NCI-H2107 treated with DMSO at 0.1 percent for 48 hours (cell line): ENCODE results near the gene ITGAV.

Experiments used
- DNase-seq: peaks from one replicate; lab custom pipeline; 2025; ENCODE audit not compliant: unreplicated experiment; lab: John Stamatoyannopoulos, UW

The ITGAV gene

DNA sequence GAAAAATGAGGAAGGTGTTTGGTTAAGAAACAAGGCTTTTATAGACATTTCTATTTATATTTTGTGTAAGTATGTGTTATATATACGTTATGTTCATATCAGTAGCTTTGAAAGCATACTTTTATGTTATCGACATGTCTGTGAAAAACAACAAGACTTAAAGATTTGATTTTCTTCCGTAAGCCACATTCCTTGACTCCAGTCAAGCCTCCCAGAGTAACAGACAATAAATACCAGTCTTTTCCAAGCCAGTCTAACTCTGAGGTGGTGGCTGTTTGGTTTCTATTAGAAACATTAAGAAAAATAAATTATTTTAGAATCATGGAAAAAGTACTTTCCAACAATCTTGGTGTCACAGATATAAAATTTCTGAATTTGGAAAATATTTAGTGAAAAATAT, 16.3 kb upstream of the ITGAV start:
- no peak for DNase-seq

DNA sequence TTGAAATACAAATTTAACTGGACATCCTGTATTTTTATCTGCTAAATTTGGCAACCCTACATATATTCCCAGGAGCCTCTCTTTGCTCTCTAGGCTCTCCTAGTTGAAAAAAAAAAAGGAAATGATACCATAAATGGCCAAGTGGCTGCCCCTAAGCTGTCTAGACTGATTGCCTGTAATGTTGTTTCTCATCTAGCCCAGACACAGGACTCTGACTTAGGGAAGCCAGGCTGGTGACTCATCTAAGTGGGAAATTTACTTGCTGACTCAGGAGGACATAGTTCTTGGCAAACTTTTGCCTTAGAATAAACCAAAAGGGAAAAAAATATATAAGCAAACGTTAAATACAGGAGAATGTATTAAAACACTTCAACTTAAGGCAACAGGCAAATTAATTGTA, 14.6 kb upstream of the ITGAV start:
- DNase-seq, result no peak

GRCh38 chr2:186575856-186576255, 14.0 kb upstream of the ITGAV start:
- DNase-seq, result no peak

- DNase-seq, result no peak
Measured at GRCh38 chr2:186576614-186577013, 13.2 kb upstream of the ITGAV start.

DNA sequence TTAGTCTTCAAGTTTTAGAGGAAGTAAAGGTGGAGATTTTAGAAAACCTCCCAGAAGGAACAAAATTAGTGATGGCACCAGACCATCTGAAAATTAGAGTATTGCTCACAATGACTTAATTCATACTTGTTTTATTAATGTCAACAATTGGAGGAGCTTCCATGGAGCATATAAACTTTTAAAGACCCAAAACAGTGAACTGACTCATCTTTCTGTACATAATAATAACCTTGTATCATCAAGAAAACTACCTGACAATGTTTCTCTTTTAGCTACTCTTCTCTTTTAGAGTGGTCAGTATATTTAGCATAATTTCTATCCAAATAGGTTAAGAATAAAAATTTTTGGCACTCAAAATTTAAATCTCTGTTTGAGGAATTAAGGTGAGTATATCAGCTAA, 7.2 kb upstream of the ITGAV start:
- DNase-seq, result no peak

GRCh38 chr2:186584053-186584452, 5.8 kb upstream of the ITGAV start:
- DNase-seq, result no peak

- no peak for DNase-seq
Measured at GRCh38 chr2:186588421-186588820, 1.4 kb upstream of the ITGAV start.

DNA sequence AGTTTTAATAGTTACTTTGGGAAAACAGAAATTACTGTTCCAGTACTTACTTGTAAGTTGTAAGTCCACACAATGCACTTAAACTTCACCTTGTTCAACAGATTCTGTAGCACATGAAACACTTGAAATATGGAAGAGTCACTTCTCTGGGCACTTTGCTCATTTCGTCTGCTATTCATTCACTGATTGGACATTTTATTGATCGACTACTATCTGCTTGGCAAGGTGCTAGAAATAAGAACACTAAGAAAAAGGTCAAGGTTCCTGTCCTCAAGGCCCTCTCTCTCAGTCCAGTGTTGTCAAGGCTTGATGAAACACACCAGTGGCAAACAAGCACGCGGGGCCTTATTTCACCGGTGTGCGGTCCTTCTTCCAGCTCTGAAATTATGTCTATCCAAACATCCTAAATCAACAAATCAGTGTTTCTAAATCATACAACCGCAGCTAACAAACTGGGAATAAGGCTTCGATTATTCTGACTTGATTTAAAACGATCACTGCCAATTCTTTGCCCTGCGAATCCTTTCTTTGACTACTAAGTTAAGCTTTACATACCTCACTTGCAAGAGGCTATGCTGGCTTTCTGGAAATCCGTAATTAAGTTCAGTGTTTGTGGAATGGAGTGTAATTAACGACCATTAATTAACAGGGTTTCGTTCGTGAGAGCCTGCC, 780 bp upstream of the ITGAV start:
- DNase-seq, result no peak

- DNase-seq, result no peak
Measured at GRCh38 chr2:186590350-186590758, 498 bp downstream of the ITGAV start.

- DNase-seq, result peak; percentile 23
Measured at GRCh38 chr2:186590759-186591505, 1.1 kb downstream of the ITGAV start.

DNA sequence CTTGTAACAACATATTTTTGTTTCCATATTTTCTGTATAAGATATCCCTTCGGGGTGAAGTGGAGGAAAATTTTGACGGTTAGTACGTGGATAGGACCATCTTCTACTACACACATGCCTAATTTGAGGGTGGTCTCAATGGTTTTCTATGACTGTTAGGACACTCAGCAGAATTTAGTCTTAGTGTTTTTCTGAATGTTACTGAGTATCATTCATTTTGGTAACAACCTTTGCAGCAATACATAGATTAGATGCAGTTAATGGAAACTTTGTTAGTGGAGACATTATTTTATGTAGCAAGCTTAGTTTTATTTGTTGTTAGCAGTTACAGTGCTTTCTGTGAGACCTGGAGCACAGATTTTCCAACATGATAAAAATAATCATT, 1.6 kb downstream of the ITGAV start:
- no peak for DNase-seq

DNA sequence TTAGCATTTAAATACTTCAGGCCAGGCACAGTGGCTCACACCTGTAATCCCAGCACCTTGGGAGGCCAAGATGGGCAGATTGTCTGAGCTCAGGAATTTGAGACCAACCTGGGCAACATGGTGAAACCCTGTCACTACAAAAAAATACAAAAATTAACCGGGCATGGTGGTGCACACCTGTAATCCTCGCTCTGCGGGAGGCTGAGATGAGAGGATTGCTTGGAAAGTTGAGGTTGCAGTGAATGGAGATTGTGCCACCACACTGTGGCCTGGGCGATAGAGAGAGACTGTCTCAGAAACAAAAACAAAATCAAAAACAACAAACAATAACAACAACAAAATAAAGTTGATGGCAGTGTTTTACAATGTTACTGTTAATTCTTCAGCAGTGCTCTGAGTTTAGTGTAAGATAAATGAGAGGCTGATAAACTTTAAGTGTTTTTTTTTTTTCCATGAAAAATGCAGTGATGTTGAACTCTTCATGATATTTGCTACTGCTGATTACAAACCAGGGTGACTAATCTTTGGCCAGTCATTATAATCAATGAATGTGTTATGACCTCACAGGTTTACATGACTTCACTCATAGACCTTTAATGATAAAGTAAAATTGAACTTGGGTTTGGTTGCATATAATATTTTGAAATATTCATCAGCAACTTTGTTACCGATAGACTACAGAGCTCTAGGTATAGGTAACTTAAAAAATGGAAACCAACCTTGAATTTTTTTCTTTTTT, 2.5 kb downstream of the ITGAV start:
- no peak for DNase-seq

DNA sequence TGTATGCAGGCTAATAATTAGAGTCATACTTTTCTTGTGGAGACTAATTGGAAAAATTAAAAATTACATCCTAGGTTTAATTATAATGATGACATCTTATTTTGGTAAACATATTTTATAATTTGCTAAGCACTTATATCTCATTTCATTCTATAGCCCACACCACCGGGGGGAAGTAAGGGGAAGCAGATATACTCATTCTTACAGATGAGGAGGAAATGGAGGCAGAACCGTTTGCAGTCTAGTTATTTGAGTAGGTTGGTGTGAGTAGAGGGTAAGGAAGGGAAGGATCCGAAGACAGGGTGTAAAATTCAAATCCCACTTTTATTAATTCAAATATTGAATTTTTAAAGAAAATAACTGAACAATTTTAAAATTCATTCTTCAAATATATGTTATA, 3.7 kb downstream of the ITGAV start:
- DNase-seq, result no peak

GRCh38 chr2:186594001-186594722, 4.3 kb downstream of the ITGAV start:
- no peak for DNase-seq

GRCh38 chr2:186595219-186595618, 5.4 kb downstream of the ITGAV start:
- no peak for DNase-seq

- no peak for DNase-seq
Measured at GRCh38 chr2:186599186-186599778, 9.4 kb downstream of the ITGAV start.

DNA sequence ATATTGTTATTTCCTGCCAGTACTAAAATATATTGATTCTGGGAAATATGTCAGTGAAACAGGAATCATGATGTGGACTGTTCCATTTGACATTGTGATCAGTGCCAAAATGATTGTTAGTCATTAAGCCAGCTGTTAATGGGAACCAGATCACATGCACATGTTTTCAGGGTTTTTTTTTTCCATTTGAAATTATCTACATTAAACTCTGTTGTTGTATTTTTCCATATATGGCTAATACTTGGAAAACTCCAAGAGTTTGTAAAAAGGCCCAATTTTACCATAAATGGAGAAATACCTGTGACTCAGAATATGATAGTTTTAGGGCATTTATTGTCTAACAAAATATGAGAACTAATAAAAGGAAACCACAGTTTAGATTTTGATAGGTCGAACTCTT, 13.4 kb downstream of the ITGAV start:
- DNase-seq, result no peak

- no peak for DNase-seq
Measured at GRCh38 chr2:186605041-186605440, 15.2 kb downstream of the ITGAV start.

DNA sequence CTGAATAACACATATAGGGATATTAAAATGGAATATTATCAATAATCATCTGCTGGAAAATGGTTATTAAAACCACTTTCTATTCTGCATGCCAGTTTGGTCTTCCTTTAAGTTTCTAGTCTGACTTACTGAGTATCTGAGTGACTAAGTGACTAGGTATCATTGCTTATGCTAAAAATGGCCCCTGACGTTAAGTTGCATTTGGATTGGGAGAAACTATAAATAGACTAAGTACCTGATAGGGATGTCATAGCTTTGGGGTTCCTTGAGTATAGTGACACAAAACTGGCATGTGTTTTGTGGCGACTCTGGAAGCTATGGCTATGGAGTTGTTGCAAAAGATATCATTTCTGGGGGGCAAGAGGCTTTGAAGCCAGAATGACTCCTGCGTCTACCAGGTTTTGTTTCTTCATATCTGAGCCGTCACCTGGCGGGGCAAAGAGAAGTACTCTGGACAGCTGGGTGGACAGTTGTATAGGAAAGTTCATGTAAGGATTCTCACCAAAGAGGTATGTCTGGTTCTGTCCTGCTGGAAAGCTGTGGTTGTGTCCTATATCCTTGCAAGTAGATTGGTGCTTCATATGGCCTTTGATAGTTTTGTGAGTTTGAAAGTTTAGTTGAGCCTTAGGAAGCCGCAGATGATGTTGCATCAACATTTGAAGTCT, 17.9 kb downstream of the ITGAV start:
- no peak for DNase-seq

- no peak for DNase-seq
Measured at GRCh38 chr2:186610785-186611184, 20.9 kb downstream of the ITGAV start.

DNA sequence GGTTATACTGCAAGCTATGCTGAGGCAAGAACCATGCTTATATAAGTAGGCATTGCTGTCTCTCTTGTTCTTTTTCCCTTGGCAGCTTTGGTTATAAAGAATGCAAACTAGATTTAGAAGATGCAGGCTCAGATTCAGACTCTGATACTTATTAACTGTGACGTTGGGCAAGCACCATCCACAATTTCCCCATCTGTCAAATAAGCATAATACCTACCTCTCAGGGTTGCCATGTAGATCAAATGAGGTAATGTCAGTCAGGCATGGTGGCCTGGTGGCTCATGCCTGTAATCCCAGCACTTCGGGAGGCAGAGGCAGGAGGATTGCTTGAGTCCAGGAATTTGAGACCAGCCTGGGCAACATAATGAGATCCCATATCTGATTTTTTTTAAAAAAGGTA, 21.7 kb downstream of the ITGAV start:
- no peak for DNase-seq
